Raji (cell line): ENCODE data around the gene COL23A1.

Experiments
- POLR2A ChIP-seq: IDR thresholded peaks from 2 replicates; pipeline ENCODE4 v1.6.1; 2011; ENCODE audit warnings: low read depth, low read length, control low read depth; ENCODE audit not compliant: insufficient read depth

Gene COL23A1

GRCh38 chr5:178429491-178430185 is 160.6 kb downstream of the COL23A1 start:
- TF ChIP-seq POLR2A, result no peak

GRCh38 chr5:178429156-178429468 is 161.1 kb downstream of the COL23A1 start:
- no peak for TF ChIP-seq POLR2A

GRCh38 chr5:178428341-178429155 is 161.6 kb downstream of the COL23A1 start:
- no peak for TF ChIP-seq POLR2A

GRCh38 chr5:178427576-178428197 is 162.5 kb downstream of the COL23A1 start:
- no peak for TF ChIP-seq POLR2A

GRCh38 chr5:178426326-178427130 is 163.7 kb downstream of the COL23A1 start:
- TF ChIP-seq POLR2A, result no peak

- TF ChIP-seq POLR2A, result no peak
These were observed 164.5 kb downstream of the COL23A1 start for GRCh38 chr5:178425621-178426068.

- no peak for TF ChIP-seq POLR2A
These were observed 165.4 kb downstream of the COL23A1 start for GRCh38 chr5:178424810-178425177.

GRCh38 chr5:178423901-178424809 is 166.0 kb downstream of the COL23A1 start:
- no peak for TF ChIP-seq POLR2A

- no peak for TF ChIP-seq POLR2A
These were observed 166.8 kb downstream of the COL23A1 start for GRCh38 chr5:178423431-178423830.

- no peak for TF ChIP-seq POLR2A
These were observed 167.8 kb downstream of the COL23A1 start for GRCh38 chr5:178422400-178422775.

- TF ChIP-seq POLR2A, result no peak
These were observed 168.3 kb downstream of the COL23A1 start for GRCh38 chr5:178421699-178422399.

- no peak for TF ChIP-seq POLR2A
These were observed 169.1 kb downstream of the COL23A1 start for GRCh38 chr5:178421128-178421527.

GRCh38 chr5:178420354-178420781 is 169.8 kb downstream of the COL23A1 start:
- TF ChIP-seq POLR2A, result no peak

GRCh38 chr5:178419651-178420050 is 170.5 kb downstream of the COL23A1 start:
- no peak for TF ChIP-seq POLR2A
